HepG2 (cell line): ENCODE measurements around the gene DEUP1. TPM values are rescaled to one million over a fixed set of nuclear protein-coding genes. Genes with fewer than 3 reads are reported as not detected.

Experiments
- ATAC-seq: fragments of 200-7000 bp; cut with Tn5 transposase; 3 replicates; pipeline ENCODE4 v1.9.1; 2020; ENCODE audit warnings: mild to moderate bottlenecking, moderate library complexity
- BruUV-seq: library from RNA; stranded (reverse); fragments of 400-500 nt; replicated peaks from 2 replicates; lab custom pipeline; 2021; lab: Mats Ljungman, UMichigan
- CTCF ChIA-PET: fragments of 300-600 bp; formaldehyde crosslinking; extraction: SDS; loops from one replicate; lab custom pipeline; 2021; ENCODE audit warnings: low total read pairs, inconsistent platforms, low intra/inter-chr PET ratio; lab: Yijun Ruan, JAX
- POLR2A ChIA-PET: fragments of 350-600 bp; sonication (Branson Sonifier 250); formaldehyde crosslinking; loops from one replicate; lab custom pipeline; 2020; ENCODE audit warnings: antibody characterized with exemption, inconsistent platforms; lab: Yijun Ruan, JAX
- DNase-seq: peaks from one replicate; pipeline ENCODE4 v3.0.0-alpha.2; 2015; ENCODE audit warnings: low spot score
- FAIRE-seq: peaks from 3 replicates; lab custom pipeline; 2011; peaks lifted over from hg19 to GRCh38; lab: Jason Lieb, UNC
- H2AFZ ChIP-seq: one replicate; pipeline ENCODE4 v1.6.1; 2011; ENCODE audit warnings: low read length, inconsistent platforms
- H3K27ac ChIP-seq: fragments of 300-600 bp; 3 replicates; pipeline ENCODE4 v1.8.0; 2011; ENCODE audit warnings: mixed run types, mild to moderate bottlenecking, mixed read lengths, low read length, inconsistent platforms; ENCODE audit not compliant: insufficient read depth; ENCODE audit errors: extremely low read length
- H3K27me3 ChIP-seq, 2 experiments: fragments of 200-600 bp in 1 of 2; 2 replicates in 1 of 2; 3 replicates in 1 of 2; pipeline versions ENCODE4 v1.6.0 to v1.8.0; 2011; ENCODE audit warnings: low read length in 2 of 2, mild to moderate bottlenecking in 2 of 2, moderate library complexity in 2 of 2, inconsistent platforms in 1 of 2; ENCODE audit not compliant: insufficient read depth in 2 of 2, control insufficient read depth in 1 of 2
- H3K36me3 ChIP-seq, 2 experiments: fragments of 200-600 bp in 1 of 2; replicated peaks in 1 of 2; 2 replicates in 1 of 2; 3 replicates in 1 of 2; pipeline versions ENCODE4 v1.5.1 to v1.8.0; 2011; ENCODE audit warnings: low read length in 2 of 2, inconsistent platforms in 1 of 2; ENCODE audit not compliant: insufficient read depth in 2 of 2, control insufficient read depth in 1 of 2
- H3K4me1 ChIP-seq: 2 replicates; pipeline ENCODE4 v1.5.1; 2012; ENCODE audit warnings: low read length, inconsistent platforms; ENCODE audit not compliant: insufficient read depth
- H3K4me2 ChIP-seq: 2 replicates; pipeline ENCODE4 v1.6.0; 2011; ENCODE audit warnings: low read depth, low read length, inconsistent platforms
- H3K4me3 ChIP-seq, 3 experiments: fragments of 200-600 bp in 1 of 3; sonication (generic), shearing (Covaris generic) in 1 of 3; replicated peaks in 1 of 3; 2 replicates each; pipeline ENCODE4 v1.5.1; 2011 to 2016; ENCODE audit warnings: low read length in 3 of 3, inconsistent platforms in 2 of 3, low read depth in 2 of 3, mild to moderate bottlenecking in 2 of 3, control low read depth in 1 of 3, mixed read lengths in 1 of 3; ENCODE audit not compliant: insufficient read depth in 1 of 3
- H3K79me2 ChIP-seq: one replicate; pipeline ENCODE4 v1.6.1; 2011; ENCODE audit warnings: low read length, inconsistent platforms; ENCODE audit not compliant: insufficient read depth
- H3K9ac ChIP-seq: 2 replicates; pipeline ENCODE4 v1.6.0; 2011; ENCODE audit warnings: mild to moderate bottlenecking, low read depth, low read length, inconsistent platforms; ENCODE audit not compliant: insufficient read depth
- H3K9me3 ChIP-seq: 2 replicates; pipeline ENCODE4 v1.5.1; 2012; ENCODE audit warnings: mild to moderate bottlenecking, low read length
- H4K20me1 ChIP-seq: 2 replicates; pipeline ENCODE4 v1.6.0; 2011; ENCODE audit warnings: inconsistent platforms, mild to moderate bottlenecking, low read length, moderate library complexity; ENCODE audit not compliant: insufficient read depth
- GRHL1 ChIP-seq: sonication (generic); formaldehyde crosslinking; conservative IDR thresholded peaks from 2 replicates; pipeline ENCODE4 v1.8.0; 2022; ENCODE audit warnings: missing genetic modification reagents
- IKZF1 ChIP-seq: fragments of 450-650 bp; IDR thresholded peaks from 2 replicates; pipeline ENCODE4 v1.7.1; 2016
- TAF15 ChIP-seq: fragments of 200-400 bp; formaldehyde crosslinking; IDR thresholded peaks from one replicate; pipeline ENCODE4 v1.6.1; 2018; ENCODE audit warnings: mild to moderate bottlenecking, low read depth, low read length; ENCODE audit not compliant: poor library complexity, severe bottlenecking
- THYN1 ChIP-seq: sonication (generic); formaldehyde crosslinking; IDR thresholded peaks from 2 replicates; pipeline ENCODE4 v1.8.1; 2023; ENCODE audit warnings: low read depth, mild to moderate bottlenecking, moderate library complexity, missing genetic modification reagents, borderline replicate concordance
- TOE1 ChIP-seq: sonication (generic); formaldehyde crosslinking; IDR thresholded peaks from 2 replicates; pipeline ENCODE4 v1.4.0; 2020; ENCODE audit warnings: mild to moderate bottlenecking, missing genetic modification reagents
- ZBTB21 ChIP-seq: sonication (generic); formaldehyde crosslinking; IDR thresholded peaks from 2 replicates; pipeline ENCODE4 v1.4.0; 2020; ENCODE audit warnings: missing genetic modification reagents
- ZBTB25 ChIP-seq: IDR thresholded peaks from 2 replicates; pipeline ENCODE4 v1.6.1; 2018; ENCODE audit warnings: missing genetic modification reagents
- ZNF841 ChIP-seq: sonication (generic); formaldehyde crosslinking; IDR thresholded peaks from 2 replicates; pipeline ENCODE4 v1.8.1; 2023; ENCODE audit warnings: missing genetic modification reagents, borderline replicate concordance
- WGBS: methylation state at CpG from one replicate; pipeline ENCODE4 v1.1.6; 2017; ENCODE audit warnings: low lambda C conversion rate; 5-methylcytosine and 5-hydroxymethylcytosine counted together
- in situ Hi-C: cut with HindIII; loops from 2 replicates; pipeline ENCODE4 v1.10.0; 2017; ENCODE audit warnings: low pct_unique_long_range_greater_than_20kb; ENCODE audit not compliant: extremely low pct_ligation_motif_present
- intact Hi-C: fragments of 100-400 bp; cut with micrococcal nuclease; formaldehyde crosslinking; loops from one replicate; pipeline ENCODE4 v1.10.0; 2022; ENCODE audit not compliant: unreplicated experiment
- polyA plus RNA-seq, 8 experiments: library from polyadenylated mRNA; depleted of rRNA in 3 of 8; stranded (reverse) in 7 of 8; unstranded in 1 of 8; fragments of >200 nt; fragmentation: Illumina TruSeq in 4 of 8; extraction: Trizol in 4 of 8; gene quantifications; 2 replicates each; pipeline versions ENCODE4 v1.2.1 to v1.2.3, GENCODE V29; 2011 to 2016; ENCODE audit warnings: low read depth in 4 of 8, missing spikeins in 1 of 8, mixed read lengths in 1 of 8; ENCODE audit not compliant: insufficient read depth in 1 of 8
- total RNA-seq, 5 experiments: library from RNA; depleted of rRNA; stranded (reverse); fragments of >200 nt; fragmentation: Illumina TruSeq; extraction: Trizol; gene quantifications; 2 replicates each; pipeline ENCODE4 v1.2.3, GENCODE V29; 2016; ENCODE audit warnings: low read depth in 1 of 5

The DEUP1 gene
- total and polyA plus RNA-seq, 2 of the 13 experiments (the other 11 are each of a cell fraction or from before 2014, with no cell fraction given) = not detected

GRCh38 chr11:93329936-93330445 lies 551 bp upstream of the DEUP1 start:
- Histone ChIP-seq H3K9me3 (no peaks in the 10 kb centered on the region), H3K4me3 (no peak overlapping the region), H3K27ac (no peak overlapping the region), H3K9ac (no peak overlapping the region), H4K20me1 (no peaks in the 10 kb centered on the region), H2AFZ (no peak overlapping the region), H3K4me2 (no peak overlapping the region), H3K27me3 (peaks cover 0 to 3% of the 10 kb centered on the region in 2 experiments; a peak in 1 of 5 replicates), H3K36me3 (no peaks in the 10 kb centered on the region), H3K79me2 (no peaks in the 10 kb centered on the region), H3K4me1 (no peaks in the 10 kb centered on the region)
- ATAC-seq (no peak), FAIRE-seq (no peak), DNase-seq (no peak)
- CTCF ChIA-PET = no interaction called here
- no peak for TF ChIP-seq ZBTB25 (CRISPR knock-in tag)
- no peak for TF ChIP-seq TOE1 (CRISPR knock-in tag)
- no peak for TF ChIP-seq IKZF1
- intact Hi-C loops (no loop called here), in situ Hi-C loops (no loop called here)
- POLR2A ChIA-PET = no interaction called here
- 39% methylated on average over 16 of the region's 16 CpGs for WGBS
- BruUV-seq = no TSS peak

GRCh38 chr11:93340223-93340622 lies 9.7 kb downstream of the DEUP1 start:
- no peak overlapping the region for H3K4me2 ChIP-seq
- POLR2A ChIA-PET = no interaction called here

More at GRCh38 chr11:93340223-93340622, 9.7 kb downstream of the DEUP1 start:
- H2AFZ ChIP-seq = no peak overlapping the region
- no peaks in the 10 kb centered on the region for H4K20me1 ChIP-seq
- BruUV-seq = no TSS peak
- 0% methylated on average over 2 of the region's 2 CpGs for WGBS
- no peaks in the 10 kb centered on the region for H3K36me3 ChIP-seq
- H3K27me3 ChIP-seq = no peaks in the 10 kb centered on the region
- H3K9me3 ChIP-seq = no peaks in the 10 kb centered on the region
- TF ChIP-seq ZNF841 (CRISPR knock-in tag) (no peak), TAF15 (no peak), GRHL1 (CRISPR knock-in tag) (no peak), ZBTB21 (CRISPR knock-in tag) (no peak), THYN1 (CRISPR knock-in tag) (no peak)
- H3K79me2 ChIP-seq = no peaks in the 10 kb centered on the region
- intact Hi-C loops = no loop called here
- ATAC-seq (no peak), FAIRE-seq (no peak), DNase-seq (no peak)
- in situ Hi-C loops = no loop called here
- no peak overlapping the region for H3K9ac ChIP-seq
- H3K4me1 ChIP-seq = 0 out of 2 replicates have a peak, but pooled peaks cover 6% of the 10 kb centered on the region
- CTCF ChIA-PET = no interaction called here
- H3K4me3 ChIP-seq = no peak overlapping the region
- H3K27ac ChIP-seq = no peak overlapping the region
